HG03442 (cell line): ENCODE results near the gene GNPTAB.
"Not testable (repeated sequence)": the region's sequence is repeated elsewhere in the genome, so short reads cannot be mapped to it uniquely, and the experiment has no call there.

ENCODE experiments used
- ATAC-seq: cut with Tn5 transposase; IDR thresholded peaks from one replicate; pipeline ENCODE4 v1.9.1; 2021; ENCODE audit warnings: mild to moderate bottlenecking, moderate library complexity; ENCODE audit not compliant: unreplicated experiment

Gene GNPTAB

DNA sequence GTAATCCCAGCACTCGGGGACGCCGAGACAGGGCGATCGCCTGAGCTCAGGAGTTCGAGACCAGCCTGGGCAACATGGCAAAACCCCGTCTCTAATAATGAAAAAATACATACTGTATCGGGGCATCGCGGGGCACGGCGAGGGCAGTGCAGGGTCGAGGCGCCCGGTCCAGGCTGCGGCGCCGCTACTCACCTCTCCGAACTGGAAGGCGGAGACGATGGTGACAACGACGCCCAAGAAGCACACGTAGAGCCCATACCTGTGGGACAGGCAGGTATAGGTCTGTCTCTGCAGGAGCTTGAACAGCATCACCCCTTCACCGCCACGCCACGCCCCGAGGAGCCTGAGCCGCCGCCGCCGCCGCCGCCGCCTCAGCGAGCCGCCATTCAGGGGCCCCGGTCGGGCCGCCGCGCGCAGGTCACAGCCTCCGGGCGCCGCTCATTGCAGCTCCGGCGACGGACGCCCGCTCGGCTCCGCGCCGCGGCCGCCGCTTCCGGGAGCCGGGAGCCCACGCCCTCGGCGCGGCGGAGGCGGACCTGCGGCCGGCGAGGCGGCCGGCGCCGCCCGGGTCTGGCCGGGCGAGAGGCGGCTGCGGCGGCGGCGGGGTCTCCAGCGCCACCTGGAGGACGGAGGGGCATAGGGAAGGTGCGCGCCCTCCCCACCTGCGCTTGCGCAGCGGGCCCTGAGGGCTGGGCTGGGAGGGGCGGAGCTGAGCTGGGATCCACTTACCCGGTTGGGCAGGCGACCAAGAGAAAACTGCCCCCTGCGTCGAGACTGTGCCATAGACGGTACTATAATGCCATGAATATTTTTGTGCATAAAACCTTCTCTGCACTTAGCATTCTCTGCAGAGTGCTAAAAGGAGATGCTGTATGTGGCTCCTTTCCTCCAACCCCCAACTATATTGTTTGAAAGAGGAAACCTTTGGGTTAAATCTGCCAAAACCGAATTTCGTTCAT, at the start of gene GNPTAB:
GNPTAB (minus strand) TSS at position 593 of the 959 bp plus-strand sequence; CDS start at position 309, 284 bp downstream.
- ATAC-seq, result peak; percentile 88

DNA sequence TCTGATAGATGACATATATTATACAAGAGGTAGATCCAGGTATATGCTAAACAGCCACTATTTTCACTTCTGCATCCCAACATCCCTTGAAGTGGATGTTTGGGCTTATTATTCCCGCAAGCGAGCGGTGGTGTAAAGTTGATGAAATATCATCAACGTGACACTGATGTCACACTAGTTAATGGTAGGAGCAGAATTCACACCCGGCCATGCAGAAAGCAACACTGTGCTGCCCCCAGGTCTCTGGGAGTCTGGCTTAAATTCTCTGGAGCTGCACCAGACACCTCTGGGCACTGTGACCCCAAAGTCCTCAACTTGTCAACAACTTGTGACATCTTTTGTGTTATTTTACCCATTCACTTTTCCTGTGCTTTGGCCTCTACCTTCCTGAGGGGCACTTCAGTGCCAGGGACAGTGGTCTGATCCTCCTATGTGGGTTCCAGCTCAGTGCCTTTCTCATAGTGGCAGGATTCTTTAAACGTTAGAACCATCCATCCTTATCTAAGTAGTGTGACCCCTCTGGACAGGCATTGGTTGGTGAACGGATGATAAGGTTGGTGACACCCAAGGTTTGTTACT, 47.6 kb upstream of the GNPTAB start:
- no peak for ATAC-seq

DNA sequence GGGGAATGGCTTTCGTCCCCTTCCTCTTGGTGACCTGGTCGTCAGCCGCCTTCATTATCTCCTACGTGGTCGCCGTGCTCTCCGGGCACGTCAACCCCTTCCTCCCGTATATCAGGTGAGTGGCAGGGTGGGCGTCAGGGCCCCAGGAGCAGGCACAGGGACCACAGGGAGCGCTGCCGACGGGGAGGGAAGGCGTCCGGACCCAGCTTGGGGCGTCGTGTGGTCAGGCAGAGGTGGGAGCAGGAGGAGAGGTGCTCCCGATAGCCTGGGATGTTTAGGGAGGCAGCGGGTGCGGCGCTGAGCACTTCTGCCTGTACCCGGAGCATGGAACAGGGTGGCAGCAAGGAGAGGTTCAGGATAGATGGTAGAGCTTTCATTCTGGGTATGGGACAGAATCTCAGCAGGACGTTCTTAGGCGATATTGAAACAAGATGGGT, 47.1 kb upstream of the GNPTAB start:
- no peak for ATAC-seq

DNA sequence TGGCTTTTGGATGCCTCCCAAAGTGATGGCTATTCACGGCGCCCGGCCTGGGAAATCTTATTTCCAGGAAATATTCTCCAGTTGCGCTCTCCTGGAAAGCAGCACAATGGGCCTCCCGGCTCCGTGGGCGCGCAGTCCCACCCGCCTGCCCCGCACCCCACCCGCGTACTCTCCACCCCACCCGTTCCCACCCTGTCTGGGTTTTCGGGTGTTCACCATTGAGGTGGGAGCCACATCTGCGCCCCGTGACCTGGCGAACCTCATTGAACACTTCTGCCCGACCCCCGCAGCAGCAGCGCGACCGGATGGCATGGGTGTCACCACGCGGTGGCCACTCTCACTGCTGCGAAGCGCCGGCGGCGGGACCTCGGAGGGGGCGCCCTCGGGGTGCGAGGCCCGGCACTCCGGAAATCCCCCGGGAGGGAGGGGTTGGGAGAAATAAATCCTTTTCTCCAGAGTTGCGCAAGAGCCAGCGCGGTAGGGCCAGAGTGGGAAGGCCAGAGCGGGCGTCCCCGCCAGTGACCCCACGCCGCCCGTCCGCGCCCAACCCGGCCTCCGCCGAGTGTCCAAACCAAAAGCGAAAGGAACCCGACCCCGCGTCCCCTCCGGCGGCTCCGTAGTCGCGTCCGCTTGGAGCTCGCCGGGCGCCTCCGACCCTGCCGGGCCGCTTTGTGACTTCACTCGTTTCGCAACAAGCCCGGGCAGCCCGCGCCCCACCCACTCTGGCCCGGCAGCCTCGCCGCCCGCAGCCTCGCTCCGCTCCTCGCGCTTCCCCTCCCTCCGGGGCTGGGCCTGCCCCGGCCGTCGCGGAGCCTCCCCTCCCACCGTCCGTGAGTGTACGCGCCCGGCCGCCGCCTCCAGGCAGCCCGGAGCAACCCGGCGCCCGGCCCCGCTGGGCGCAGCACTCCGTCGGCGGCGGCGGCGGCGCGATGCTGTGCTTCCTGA, 46.4 kb upstream of the GNPTAB start, which contains the start of gene DRAM1:
DRAM1 (plus strand) TSS at position 720 of the 945 bp plus-strand sequence; CDS start at position 930, 210 bp downstream.
- ATAC-seq, result peak; percentile 81

DNA sequence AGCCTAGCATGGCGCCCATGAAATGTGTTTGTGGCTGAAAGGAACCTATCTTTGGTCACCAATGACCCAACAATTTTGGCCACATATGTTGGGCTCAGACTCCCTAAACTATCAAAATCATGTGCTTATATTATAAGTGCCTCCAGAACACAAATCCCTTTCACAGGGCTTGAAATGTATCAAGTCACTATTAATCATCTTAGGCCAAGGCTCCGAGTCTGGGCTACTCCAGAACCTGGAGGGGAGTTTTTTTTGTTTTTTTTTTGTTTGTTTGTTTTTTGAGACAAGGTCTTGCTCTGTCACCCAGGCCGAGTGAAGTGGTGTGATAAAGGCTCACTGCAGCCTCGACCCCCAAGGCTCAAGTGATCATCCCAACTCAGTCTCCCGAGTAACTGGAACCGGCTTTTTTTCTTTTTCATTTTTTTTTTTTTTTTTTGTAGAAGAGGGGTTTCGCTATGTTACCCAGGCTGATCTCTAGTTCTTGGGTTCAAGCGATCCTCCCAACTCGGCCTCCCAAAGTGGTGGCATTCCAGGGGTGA, 45.6 kb upstream of the GNPTAB start:
- no peak for ATAC-seq

DNA sequence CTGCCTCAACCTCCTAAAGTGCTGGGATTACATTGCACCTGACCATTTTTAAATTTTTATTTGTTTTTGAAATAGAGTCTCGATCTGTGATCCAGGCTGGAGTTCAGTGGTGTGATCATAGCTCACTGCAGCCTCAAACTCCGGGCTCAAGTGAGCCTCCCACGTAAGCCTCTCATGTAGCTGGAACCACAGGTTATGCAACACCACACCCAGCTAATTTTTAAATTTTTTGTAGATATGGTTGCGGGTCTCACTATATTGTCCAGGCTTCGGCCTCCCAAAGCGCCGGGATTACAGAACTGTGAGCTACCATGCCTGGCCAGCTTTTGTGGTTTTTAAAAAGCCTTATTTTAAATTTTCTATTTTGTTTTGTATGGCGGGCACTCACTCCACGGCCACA, 44.4 kb upstream of the GNPTAB start:
- ATAC-seq, result no peak

DNA sequence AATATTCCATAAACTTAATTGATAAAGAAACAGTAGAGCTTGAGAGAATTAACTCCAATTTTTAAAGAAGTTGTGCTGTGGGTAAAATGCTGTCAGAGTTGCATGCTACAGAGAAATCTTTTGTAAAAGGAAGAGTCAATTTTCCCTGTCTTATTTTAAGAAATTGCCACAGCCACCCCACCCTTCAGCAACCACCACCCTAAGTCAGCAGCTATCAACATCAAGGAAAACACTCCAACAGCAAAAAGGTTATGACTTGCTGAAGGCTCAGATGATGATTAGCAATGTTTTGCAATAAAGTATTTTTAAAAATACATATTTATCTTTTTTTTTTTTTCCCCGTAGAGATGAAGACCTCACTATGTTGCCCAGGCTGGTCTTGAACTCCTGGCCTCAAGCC, 40.2 kb upstream of the GNPTAB start:
- no peak for ATAC-seq

DNA sequence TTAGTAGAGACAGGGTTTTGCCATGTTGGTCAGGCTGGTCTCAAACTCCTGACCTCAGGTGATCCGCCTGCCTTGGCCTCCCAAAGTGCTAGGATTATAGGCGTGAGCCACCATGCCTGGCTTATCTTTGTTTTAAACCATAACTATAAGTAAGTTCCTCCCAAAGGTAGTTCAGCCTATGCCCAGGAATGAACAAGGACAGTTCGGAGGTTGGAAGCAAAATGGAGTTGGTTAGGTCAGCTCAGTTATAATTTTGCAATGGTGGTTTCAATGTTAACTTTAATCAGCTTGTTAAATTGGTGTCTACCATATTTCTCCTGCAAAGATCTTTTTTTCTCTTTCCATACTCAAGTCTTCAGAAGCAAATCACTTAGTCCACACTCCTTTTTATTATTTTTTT, 36.9 kb upstream of the GNPTAB start:
- ATAC-seq, result not testable (repeated sequence)

DNA sequence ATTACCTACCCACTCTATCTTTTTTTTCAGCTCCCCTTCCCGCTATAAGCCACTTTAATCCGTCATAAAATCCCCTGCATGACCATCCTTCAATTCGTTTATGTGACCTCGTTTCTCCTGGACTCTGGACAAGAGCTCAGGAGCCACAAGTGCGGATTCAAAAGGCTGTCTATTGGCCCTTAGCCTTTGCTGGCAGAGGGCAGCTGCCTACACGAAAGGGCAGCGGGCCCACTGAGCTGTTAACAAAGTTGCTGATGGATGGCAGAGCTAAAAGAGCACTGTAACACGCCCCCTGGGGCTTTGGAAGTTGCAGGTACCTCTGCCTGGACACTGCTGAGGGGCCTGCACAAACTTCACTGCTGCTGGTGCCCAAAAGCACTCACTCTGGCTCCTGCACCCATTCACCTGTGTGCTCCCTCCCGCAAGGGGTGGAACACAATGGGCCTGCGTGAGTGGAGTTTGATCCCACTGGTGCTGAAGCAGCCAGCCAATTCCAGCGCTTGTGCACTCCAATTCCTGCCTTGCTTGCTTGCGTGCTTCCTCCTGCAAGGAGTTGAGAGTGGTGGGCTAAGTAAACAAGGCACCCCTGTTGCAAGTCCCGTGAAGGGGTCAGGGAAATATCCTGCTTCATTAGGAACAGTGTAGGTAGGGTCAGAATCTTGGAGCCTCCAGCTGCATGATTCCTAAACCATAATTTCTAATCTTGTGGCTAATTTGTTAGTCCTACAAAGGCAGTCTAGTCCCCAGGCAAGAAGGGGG, 36.0 kb upstream of the GNPTAB start:
- no peak for ATAC-seq

DNA sequence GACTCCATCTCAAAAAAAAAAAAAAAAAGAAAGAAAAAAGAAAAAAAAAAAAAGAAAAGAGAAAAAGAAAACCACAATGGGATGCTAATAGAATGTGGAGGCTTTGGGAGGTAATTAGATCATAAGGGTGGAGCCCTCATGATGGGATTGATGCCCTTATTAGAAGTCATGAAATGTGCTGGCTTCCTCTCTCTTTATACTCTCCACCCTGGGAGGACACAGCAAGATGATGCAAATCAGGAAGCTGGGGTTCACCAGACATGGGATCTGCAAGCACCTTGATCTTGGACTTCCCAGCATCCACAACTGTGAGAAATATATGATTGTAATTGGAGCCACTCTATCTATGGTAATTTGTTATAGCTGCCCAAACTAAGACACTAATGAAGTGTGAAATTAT, 33.2 kb upstream of the GNPTAB start:
- no peak for ATAC-seq

DNA sequence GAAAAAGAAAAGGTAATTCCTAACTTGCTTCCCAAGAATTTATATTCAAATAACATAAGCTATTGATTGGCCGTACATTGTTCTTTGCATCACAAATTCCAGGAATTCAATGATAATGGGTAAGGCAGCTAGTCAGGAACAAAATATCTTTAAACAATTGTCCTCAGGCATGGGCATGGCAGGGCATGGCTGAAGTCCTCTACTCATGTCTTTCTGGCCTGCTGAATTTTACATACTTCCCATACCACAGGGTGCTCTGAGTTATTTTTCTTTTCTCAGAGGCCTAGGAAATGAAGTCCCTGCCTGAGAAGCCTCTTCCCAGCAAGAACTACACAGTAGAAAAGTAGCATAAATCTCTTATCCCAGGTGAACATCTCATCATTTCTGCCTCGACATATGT, 31.5 kb upstream of the GNPTAB start:
- no peak for ATAC-seq

DNA sequence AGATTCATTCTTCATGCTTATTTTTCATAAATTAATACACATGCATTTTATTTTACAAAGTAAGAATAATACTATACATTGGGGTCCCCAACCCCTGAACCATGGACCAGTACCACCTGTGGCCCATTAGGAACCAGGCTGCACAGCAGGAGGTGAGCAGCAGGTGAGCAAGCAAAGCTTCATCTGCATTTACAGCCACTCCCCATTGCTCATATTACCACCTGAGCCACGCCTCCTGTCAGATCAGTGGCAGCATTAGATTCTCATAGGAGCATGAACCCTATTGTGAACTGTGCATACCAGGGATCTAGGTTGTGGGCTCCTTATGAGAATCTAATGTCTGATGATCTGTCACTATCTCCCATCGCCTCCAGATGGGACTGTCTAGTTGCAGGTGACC, 30.9 kb upstream of the GNPTAB start:
- not testable (repeated sequence) for ATAC-seq

DNA sequence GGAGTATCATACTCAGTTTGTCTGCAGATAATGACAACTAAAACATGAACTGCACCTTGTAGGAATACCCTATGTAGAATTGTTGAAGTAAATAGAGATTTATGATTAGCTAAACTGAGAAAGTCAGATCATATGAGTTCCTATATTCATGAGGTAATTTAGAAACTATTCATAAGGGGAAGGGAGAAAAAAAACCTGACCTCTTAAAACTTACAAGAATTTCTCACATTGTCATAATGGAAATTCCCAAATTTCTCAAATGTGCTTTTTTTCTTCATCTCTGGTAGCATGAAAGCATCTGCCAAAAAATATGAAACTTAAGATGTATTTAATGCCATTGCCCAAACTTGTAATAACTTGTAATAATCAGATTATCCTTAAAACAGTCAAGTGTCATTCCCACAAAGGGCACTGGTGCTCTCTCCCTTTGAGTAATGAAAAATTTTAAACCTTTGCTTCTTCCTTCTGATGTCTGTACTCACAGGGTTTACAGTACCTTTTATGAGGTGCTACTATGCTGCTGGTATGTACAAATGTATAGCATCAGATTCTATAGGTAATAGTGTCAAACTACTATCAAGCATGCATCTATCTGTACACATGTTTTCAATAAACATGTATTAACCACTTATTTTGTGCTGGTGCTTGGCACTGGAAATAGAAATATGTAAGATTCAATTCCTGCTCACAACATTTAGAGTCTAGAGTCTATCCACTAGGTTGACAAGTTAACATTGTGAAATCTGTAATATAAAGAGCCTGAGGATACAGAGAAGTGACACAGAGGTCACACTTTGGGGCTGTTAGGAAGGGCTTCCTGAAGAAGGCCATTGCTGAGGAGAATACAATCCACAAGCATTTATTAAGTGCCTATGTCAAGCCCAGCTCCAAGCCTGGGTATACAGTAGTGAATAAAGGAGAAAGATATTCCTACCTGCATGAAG, 29.2 kb upstream of the GNPTAB start:
- peak; percentile 49 for ATAC-seq

DNA sequence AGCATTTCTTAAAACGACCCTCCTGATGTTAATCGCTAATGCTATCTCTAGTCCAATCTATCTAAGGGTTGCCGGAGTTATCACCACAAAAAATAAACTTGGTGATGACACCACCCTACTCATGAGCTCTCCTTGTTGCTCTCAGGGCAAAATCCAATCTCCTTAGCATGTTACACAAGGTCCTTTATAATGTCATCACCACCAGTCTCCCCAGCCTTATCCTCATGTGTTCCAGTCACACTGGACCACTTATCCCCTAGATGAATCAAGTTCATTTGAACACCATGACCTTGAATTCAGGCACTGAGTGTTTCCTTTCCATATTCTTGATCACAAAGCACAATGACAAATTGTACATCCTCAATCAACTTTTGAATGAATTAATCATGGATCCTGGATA, 27.6 kb upstream of the GNPTAB start:
- ATAC-seq, result no peak

DNA sequence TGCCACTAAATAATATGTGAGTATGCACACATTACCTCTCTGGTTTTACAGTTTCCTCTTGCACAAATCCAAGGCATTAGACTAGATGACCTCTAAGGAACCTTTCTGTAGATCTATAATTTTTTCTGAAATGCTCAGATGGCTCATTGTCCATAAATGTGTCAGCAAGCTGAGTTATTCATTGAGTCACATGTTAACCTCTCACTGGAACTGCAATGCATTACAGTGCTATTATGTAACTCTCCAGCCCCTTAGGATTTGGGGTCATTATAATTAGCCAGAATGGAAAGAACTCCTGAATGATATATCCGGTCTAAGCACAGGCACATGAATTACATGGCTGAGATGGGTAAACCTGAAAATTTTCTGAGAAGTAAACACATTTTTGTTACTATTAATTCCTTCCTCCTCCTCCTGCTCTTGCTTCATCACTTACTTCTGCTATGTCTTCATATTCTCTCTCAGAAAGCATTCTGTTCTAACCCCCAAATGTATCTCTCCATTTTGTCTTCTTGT, 26.3 kb upstream of the GNPTAB start:
- peak; percentile 42 for ATAC-seq

DNA sequence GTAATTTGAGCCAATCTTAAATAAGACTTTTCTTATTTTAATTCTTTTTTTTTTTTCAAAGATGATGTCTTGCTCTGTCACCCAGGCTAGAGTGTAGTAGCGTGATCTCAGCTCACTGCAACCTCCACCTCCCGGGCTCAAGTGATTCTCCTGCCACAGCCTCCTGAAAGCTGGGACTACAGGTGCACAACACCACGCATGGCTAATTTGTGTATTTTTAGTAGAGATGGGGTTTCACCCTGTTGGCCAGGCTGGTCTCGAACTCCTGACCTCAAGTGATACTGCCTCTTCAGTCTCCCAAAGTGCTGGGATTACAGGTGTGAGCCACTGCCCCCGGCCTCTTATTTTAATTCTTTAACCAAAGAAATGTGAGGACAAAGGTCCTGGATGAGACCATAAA, 25.9 kb upstream of the GNPTAB start:
- peak; percentile 15 for ATAC-seq

DNA sequence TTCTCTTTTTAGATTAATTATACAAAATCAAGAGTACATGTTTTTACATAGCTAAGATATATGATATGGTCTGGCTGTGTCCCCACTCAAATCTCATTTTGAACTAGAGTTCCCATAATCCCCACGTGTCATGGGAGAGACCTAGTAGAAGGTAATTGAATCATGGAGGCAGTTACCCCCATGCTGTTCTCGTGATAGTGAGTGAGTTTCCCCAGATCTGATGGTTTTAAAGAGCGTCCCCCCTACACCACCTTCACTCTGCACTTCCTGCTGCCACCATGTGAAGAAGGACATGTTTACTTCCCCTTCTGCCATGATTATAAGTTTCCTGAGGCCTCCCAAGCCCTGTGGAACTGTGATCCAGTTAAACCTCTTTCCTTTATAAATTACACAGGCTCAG, 25.2 kb upstream of the GNPTAB start:
- ATAC-seq, result no peak

DNA sequence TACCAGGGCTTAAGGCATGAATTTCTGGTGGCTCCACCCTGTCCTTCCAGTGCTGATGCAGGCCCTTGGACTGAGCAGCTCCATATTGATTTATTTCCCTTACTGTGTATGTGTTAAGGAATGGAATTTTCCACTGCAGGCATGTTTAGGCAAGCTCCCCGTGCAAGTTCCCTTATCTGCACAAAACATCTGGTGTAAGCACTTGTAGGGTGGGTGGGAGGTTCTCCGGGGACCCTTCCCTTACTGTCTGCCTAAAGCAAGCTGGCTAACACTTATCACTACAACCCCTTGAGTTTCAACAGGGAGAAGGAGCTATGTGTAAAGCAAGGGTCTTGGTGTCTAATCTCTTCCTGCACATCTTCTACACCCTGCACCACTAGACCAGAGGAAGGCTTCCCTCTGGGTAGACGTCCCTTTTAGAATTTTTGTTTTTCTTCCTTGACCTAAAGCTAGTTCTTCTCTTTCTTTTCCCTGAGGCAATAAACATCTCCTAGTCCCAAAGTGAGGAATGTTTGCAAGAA, 24.7 kb upstream of the GNPTAB start:
- ATAC-seq, result no peak
